HG02884 (cell line): ENCODE results near the gene INAFM1.

Experiments used
- ATAC-seq: cut with Tn5 transposase; IDR thresholded peaks from one replicate; pipeline ENCODE4 v1.9.1; 2021; ENCODE audit warnings: mild to moderate bottlenecking, moderate library complexity; ENCODE audit not compliant: unreplicated experiment

INAFM1 gene

DNA sequence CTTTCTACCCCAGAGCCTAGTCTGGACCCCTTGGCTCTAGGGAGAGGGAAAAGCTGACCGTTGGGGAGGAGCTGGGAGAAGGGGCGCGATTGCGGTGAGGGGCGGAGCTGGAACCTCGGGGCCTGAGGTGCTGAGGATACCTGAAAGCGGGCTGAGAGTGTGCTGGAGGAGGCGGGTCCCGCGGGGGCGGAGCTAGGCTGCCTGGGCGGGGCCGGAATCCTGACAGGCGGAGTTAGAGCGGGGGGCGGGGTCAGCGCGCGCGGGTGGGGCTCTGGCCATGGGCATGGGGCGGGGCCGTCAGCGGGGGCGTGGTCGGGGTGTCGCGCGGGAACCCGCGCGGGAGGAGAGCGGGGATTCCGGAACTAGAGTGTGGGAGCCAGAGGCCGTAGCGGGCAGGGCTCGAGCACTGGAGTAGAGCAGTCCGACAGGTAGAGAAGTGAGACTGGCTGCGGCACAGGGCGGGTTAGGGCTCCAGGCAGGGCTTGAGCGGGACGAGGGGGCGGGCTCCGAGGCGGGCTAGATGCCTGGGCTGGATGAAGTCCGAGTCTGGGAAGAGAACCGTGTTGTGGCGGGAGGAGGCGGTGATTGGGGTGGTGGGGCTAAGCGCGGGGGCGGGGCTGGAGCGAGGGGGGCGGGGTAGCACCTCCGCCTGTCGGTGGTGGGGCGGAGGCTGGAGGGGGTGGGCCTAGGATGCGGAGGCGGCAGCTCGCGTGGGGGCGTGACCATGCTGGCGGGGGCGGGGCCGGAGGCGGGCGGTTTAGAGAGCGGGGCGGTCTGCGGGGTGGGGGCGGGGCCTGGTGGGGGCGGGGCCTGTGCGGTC lies at the start of gene INAFM1:
Gene INAFM1 (plus strand): TSS at position 815 of the 820 bp plus-strand sequence. CDS start 35 bp downstream, outside the sequence.
- ATAC-seq: peak; percentile 45

- no peak for ATAC-seq
Observed at GRCh38 chr19:47225746-47226425, 48.8 kb upstream of the INAFM1 start.

- ATAC-seq: no peak
Observed at GRCh38 chr19:47226426-47227351, 48.0 kb upstream of the INAFM1 start.

DNA sequence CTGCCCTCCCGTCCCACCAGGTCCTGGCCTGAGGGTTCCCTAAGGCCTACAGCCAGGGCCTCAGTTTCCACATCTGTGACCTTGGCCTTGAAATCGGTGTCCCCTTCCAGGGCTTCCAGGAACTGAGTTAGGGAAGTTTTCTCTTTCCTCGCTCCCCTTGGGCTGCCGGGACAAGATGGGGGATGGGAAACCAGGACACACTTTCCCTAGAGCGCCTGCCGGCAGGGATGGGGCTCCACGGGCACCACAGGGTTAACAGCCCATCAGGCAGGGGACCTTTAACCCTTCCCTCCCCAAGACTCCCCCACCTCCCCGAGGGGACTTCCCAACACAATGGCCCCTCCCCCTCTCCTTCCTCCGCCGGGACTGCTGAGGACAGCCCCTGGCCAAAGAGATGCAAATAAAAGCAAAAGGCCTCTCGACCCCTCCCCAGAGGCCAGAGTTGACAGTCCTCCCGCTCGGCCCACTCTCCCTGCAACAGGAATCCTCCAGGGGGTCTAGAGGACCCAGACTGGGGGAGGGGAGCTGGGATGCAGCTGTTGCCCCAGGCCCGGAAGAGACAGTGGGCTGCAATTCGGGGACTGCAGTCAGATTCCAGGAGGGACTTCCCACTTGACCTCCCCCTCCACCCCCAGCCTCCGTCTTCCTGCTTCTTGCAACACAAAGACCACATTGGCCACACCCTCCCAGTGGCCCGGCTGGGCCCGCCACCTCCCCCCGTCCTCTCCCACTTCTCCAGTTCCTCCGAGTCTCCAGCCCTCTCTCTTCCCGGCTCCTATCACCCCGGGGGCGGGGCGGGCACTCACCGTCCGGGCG lies 47.1 kb upstream of the INAFM1 start:
- no peak for ATAC-seq

GRCh38 chr19:47228168-47228936 lies 46.3 kb upstream of the INAFM1 start:
- no peak for ATAC-seq

DNA sequence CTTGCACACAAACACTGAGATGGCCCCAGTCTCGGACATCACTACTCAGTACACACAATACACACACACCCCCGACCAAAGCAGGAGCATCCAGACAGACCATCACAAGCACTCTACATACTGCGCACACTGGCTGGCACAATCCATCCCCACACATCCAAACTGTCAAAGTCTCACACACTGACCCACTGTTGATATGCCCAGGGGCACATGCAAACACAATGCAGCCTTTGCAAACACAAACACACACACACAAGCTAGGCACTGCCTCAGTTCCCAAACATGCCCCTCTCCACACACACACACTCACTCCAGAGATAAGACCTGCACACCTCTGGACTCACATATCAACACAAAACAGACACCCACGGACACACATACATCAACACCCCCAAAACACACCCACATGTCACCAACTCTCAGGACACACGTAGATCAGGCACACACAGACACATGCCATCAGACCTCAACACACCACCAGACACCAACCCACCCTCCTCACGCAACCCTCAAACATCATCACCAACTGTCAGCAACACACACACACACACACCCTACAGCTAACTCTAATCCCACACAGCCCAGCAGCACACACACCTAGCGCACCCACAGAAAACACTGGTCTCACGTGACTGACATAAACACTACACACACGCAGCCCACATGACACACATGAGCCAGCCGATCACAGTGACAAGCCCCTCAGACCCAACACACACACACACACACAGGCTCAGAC lies 45.6 kb upstream of the INAFM1 start:
- no peak for ATAC-seq

- ATAC-seq: no peak
Observed at GRCh38 chr19:47229676-47230053, 45.0 kb upstream of the INAFM1 start.

DNA sequence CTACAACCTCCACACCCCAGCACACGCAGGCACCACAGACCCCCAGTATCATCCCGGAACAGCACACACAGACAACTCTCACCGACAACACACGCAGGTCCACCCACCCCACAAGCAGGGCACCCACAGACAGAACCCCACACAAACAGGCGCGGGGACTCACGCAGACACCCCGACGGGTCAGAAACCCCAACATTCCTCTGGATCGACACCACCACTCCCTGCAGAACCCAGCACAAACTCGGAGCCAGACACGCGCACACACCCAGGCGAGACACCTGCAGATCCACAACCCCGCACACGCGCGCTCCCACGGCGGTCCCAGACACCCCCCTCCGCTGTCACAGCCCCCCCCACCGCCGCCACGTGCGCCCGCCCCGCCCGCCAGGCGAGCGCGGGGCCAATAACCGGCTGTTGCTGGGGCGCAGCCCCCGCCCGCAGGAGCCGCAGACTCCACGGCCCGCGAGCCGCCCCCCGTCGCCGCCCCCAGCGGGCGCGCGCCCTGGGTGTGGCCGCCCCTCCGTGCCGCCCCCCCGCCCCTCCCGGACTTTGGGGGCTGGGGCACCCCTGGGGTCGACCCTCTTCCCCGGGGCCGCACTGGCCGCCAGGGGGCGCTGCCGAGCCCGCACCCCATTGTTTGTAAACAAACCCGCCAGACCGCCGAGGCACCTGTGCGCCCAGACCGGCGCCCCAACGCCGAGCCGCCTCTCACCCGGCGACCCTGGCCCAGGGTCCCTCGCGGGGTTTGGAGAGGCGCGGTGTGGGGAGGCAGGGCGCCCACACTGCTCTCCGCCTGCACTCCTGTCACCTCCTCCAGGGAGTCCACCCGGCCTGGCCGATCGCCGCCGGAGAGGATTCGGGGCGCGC lies 44.4 kb upstream of the INAFM1 start:
- no peak for ATAC-seq

DNA sequence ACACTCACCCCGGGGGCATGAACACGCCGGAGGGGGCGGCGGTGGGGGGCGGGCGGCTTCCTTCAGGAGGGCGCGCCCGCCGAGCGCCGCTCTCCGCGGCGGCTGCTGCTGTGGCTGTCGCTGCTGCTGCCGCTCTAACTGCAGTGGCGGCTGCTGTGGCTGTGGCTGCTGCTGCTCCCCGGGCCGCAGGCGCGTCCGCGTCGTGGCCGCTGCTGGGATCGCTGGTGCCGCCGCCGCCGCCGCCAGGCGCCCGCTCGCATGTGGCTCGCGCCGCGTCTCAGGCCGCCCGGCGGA lies 43.8 kb upstream of the INAFM1 start, which contains the start of gene BBC3:
Gene BBC3 (minus strand): TSS at position 279 of the 294 bp plus-strand sequence. CDS start 2,768 bp downstream, outside the sequence.
- no peak for ATAC-seq

GRCh38 chr19:47231215-47232054 lies 43.2 kb upstream of the INAFM1 start:
- no peak for ATAC-seq

- ATAC-seq: no peak
Observed at GRCh38 chr19:47232422-47233211, 42.1 kb upstream of the INAFM1 start.

DNA sequence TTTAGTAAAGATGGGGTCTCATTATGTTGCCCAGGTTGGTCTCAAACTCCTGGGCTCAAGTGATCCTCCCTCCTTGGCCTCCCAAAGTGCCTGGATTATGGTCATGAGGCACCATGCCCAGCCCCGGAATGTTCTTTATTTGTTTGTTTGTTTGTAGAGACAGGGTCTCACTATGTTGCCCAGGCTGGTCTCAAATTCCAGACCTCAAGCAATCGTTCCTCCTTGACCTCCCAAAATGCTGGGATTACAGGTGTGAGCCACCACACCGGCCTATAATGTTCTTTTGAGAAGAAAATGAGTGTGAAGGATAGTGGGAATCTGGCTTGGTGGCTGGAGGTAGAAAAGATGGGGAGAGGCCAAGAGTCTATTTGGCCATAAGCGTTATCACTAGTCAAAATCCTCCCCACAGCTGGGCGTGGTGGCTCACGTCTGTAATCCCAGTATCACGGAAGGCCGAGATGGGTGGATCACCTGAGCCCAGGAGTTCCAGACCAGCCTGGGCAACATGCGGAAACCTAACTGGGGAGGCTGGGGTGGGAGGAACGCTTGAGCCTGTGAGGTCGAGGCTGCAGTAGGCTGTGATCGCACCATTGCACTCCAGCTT lies 38.5 kb upstream of the INAFM1 start:
- no peak for ATAC-seq

- ATAC-seq: no peak
Observed at GRCh38 chr19:47239152-47239551, 35.5 kb upstream of the INAFM1 start.

GRCh38 chr19:47239610-47240296 lies 34.9 kb upstream of the INAFM1 start:
- no peak for ATAC-seq

DNA sequence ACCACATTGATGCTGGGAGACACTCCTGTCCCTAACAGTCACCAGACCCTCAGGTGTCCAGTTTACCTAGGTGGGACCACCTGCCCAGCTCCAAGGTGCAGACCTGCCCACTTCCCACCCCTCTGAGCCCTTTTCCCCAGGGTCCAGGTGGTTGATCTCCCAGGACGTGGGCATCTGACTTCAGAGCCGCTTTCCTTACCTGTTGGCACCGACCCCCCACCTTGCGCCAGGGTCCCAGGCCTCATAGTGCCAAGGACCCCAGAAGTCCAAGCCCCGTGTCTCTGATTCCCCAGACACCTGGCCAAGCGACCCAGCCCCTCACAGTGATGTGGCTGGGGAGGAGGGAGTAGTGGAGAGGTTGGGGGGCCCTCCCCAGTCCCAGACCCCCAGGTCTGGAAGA lies 34.1 kb upstream of the INAFM1 start:
- no peak for ATAC-seq
